Pancreas (tissue), 10 donors: ENCODE data around the gene PRXL2A. TPM values are rescaled to one million over a fixed set of nuclear protein-coding genes. Genes with fewer than 3 reads are reported as not detected.

Experiments used
- ATAC-seq, 4 donors: fragments of 200-7000 bp; cut with Tn5 transposase; one replicate each; pipeline versions ENCODE4 v1.8.0 to v1.9.1; 2020; ENCODE audit warnings: mild to moderate bottlenecking in 4 of 4, moderate library complexity in 4 of 4
- DNase-seq, 6 donors: peaks; one replicate each; pipeline ENCODE4 v3.0.0-alpha.2; 2020
- FAIRE-seq: peaks from 2 replicates; lab custom pipeline; 2012; peaks lifted over from hg19 to GRCh38; lab: Jason Lieb, UNC
- H3K27ac ChIP-seq, 4 donors: fragments of 200-600 bp; sonication (generic); 1 replicate in 3 of 4; 2 replicates in 1 of 4; pipeline versions ENCODE4 v1.5.0 to v1.8.0; 2020
- H3K27me3 ChIP-seq, 4 donors: fragments of 200-600 bp; one replicate each; pipeline ENCODE4 v1.8.0; 2021
- H3K36me3 ChIP-seq, 3 donors: fragments of 200-600 bp; sonication (generic) in 1 of 3; one replicate each; pipeline versions ENCODE4 v1.5.0 to v1.8.0; 2020 to 2021
- H3K4me1 ChIP-seq, 3 donors: fragments of 200-600 bp; one replicate each; pipeline ENCODE4 v1.8.0; 2021
- H3K4me3 ChIP-seq, 4 donors: fragments of 200-600 bp; sonication (generic) in 2 of 4; one replicate each; pipeline versions ENCODE4 v1.5.0 to v1.8.0; 2020 to 2021
- H3K9me3 ChIP-seq, 4 donors: fragments of 200-600 bp; one replicate each; pipeline ENCODE4 v1.8.0; 2021
- CTCF ChIP-seq, 4 donors: fragments of 200-600 bp; sonication (generic) in 3 of 4; IDR thresholded peaks; one replicate each; pipeline versions ENCODE4 v1.5.0 to v1.8.0; 2021; ENCODE audit warnings: antibody characterized with exemption in 4 of 4
- WGBS, 2 donors: extraction: QIAGEN DNeasy Blood & Tissue Kit; methylation state at CpG; one replicate each; pipeline ENCODE4 v1.1.7; 2013; 5-methylcytosine and 5-hydroxymethylcytosine counted together
- intact Hi-C, 3 donors: fragments of 100-400 bp; cut with DNase I; formaldehyde crosslinking; loops; one replicate each; pipeline versions ENCODE4 v1.11.1 to v1.14.2; 2022
- polyA plus RNA-seq, 2 donors: library from polyadenylated mRNA; stranded (reverse); fragments of 200-250 nt; gene quantifications; one replicate each; pipeline ENCODE4 v1.2.3, GENCODE V29; 2013
- total RNA-seq, 6 donors: library from RNA; stranded (reverse); fragmentation: NEBNext Ultra II Directional in 4 of 6; extraction: Animal tissue kit (Norgen Biotek cat#: 25700) in 4 of 6; gene quantifications; one replicate each; pipeline versions ENCODE4 v1.2.1 to v1.2.4, GENCODE V29; 2021 to 2023
- donor health status: healthy with polysubstance abuse.
- donor health status: DM: no; HTN: no; CAD: no; lungs with moderate emphysema.
- donor health status: DM: no; HTN: no; CAD: no.
- donor health status: control.
- donor health status: control.
- donor health status: Bipolar disorder and iron deficiency.
- donor health status: DM: yes; HTN: yes; CAD: no.
- donor health status: DM: no; HTN: no; CAD: no.
- donor health status: DM: no; HTN: no; CAD: no.
- donor health status: DM: yes; HTN: yes; CAD: no.

PRXL2A gene
- total and polyA plus RNA-seq, 8 donors, result 18.2 to 39.8 (median 26.8) TPM

- DNase-seq (no peak), ATAC-seq (peak in 2 of 4 donors; percentile 27 to 37), FAIRE-seq (no peak)
- peak overlapping the region in 1 of 4 donors; percentile 29 for H3K27ac ChIP-seq
- H3K27me3 ChIP-seq, result no peaks in the 10 kb centered on the region
- 63 to 65% methylated on average over 9 of the region's 9 CpGs for WGBS, 2 donors
- no peaks in the 10 kb centered on the region for H3K9me3 ChIP-seq
- H3K4me1 ChIP-seq, result peaks cover 4 to 12% (median 4%) of the 10 kb centered on the region in 3 donors
- TF ChIP-seq CTCF (IDR thresholded peaks at IDR 0.05), result no peak
- H3K4me3 ChIP-seq, result no peak overlapping the region
- no peaks in the 10 kb centered on the region for H3K36me3 ChIP-seq
- intact Hi-C loops, result no loop called here
Measured at GRCh38 chr10:80472234-80473095, 64.1 kb downstream of the PRXL2A start.

DNA sequence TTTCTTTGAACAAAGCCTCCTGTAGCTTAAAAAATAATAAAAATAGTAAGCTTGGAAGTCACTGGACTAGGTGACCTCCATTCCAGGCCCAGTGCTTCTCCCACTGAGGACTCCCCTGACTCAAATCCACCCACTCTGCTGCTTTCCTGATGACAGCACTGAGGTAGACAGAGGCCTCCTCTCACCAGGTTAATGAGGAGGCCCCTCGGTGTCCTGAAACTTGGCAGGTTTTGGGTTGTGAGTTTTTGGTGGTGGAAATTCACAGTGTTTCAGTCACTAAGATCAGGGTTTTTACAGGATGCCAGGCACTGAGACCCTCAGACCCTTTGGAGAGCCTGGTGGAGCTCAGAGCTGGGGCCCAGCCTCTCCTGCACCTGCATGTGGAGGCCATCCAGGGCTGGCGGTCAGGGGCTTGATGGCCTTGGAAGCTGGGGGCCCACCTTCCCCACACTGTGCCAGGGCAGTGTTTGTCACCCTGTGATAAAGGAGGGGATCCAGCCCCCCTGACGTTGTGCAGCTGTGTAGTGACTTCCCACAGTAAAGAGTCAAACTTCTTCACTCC lies 64.8 kb downstream of the PRXL2A start:
- peaks cover 0 to 11% (median 0%) of the 10 kb centered on the region in 3 donors for H3K4me1 ChIP-seq
- peak in 1 of 6 donors; percentile 34 for DNase-seq
- no peak for FAIRE-seq
- no peak overlapping the region for H3K4me3 ChIP-seq
- ATAC-seq, result no peak
- no peak for TF ChIP-seq CTCF (IDR thresholded peaks at IDR 0.05)
- no peaks in the 10 kb centered on the region for H3K27me3 ChIP-seq
- H3K27ac ChIP-seq, result peak overlapping the region in 1 of 4 donors; percentile 29
- intact Hi-C loops, result no loop called here
- WGBS, 2 donors, result 67 to 72% methylated on average over 3 of the region's 3 CpGs
- no peaks in the 10 kb centered on the region for H3K9me3 ChIP-seq
- no peaks in the 10 kb centered on the region for H3K36me3 ChIP-seq

- Histone ChIP-seq H3K4me1 (peaks cover 0 to 8% (median 0%) of the 10 kb centered on the region in 3 donors), H3K27ac (no peak overlapping the region), H3K4me3 (no peak overlapping the region), H3K9me3 (no peaks in the 10 kb centered on the region), H3K27me3 (no peaks in the 10 kb centered on the region), H3K36me3 (no peaks in the 10 kb centered on the region)
- WGBS, 2 donors, result 85 to 90% methylated on average over 8 of the region's 8 CpGs
- TF ChIP-seq CTCF (IDR thresholded peaks at IDR 0.05), result no peak
- FAIRE-seq, result no peak
- ATAC-seq, result no peak
- intact Hi-C loops, result no loop called here
- peak in 1 of 6 donors; percentile 11 for DNase-seq
Measured at GRCh38 chr10:80473692-80474596, 65.6 kb downstream of the PRXL2A start.

- no peaks in the 10 kb centered on the region for H3K9me3 ChIP-seq
- H3K4me3 ChIP-seq, result no peak overlapping the region
- DNase-seq (peak in 1 of 6 donors; percentile 7), FAIRE-seq (no peak), ATAC-seq (peak in 1 of 4 donors; percentile 13)
- TF ChIP-seq CTCF (IDR thresholded peaks at IDR 0.05), result no peak
- H3K36me3 ChIP-seq, result no peaks in the 10 kb centered on the region
- H3K27me3 ChIP-seq, result no peaks in the 10 kb centered on the region
- intact Hi-C loops, result no loop called here
- WGBS, 2 donors, result 89% methylated on average over 2 of the region's 2 CpGs
- H3K4me1 ChIP-seq, result peaks cover 0 to 8% (median 0%) of the 10 kb centered on the region in 3 donors
- no peak overlapping the region for H3K27ac ChIP-seq
Measured at GRCh38 chr10:80474597-80474910, 66.2 kb downstream of the PRXL2A start.
